ENCODE results near the gene ZBTB20.

DNA sequence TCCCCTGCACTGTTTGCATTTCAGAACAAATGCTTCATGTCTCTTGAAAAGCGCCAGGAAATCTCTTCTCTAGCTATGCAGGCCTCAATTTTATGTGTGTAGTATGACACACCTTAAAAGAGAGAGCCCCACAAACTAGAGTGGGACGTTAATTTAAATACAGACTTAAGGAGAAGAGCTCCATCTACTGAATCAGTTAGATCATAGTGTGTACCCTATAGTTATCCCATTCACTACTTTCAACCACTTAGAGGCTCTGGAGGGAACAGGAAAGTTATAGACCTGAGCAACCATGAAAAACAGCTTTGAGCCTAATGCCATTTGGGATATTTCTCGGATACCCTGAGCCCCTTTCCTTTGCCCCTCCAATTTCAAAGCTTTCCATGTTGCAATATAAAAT lies 699.5 kb downstream of the ZBTB20 start:
- TF ChIP-seq, protein P1, sequence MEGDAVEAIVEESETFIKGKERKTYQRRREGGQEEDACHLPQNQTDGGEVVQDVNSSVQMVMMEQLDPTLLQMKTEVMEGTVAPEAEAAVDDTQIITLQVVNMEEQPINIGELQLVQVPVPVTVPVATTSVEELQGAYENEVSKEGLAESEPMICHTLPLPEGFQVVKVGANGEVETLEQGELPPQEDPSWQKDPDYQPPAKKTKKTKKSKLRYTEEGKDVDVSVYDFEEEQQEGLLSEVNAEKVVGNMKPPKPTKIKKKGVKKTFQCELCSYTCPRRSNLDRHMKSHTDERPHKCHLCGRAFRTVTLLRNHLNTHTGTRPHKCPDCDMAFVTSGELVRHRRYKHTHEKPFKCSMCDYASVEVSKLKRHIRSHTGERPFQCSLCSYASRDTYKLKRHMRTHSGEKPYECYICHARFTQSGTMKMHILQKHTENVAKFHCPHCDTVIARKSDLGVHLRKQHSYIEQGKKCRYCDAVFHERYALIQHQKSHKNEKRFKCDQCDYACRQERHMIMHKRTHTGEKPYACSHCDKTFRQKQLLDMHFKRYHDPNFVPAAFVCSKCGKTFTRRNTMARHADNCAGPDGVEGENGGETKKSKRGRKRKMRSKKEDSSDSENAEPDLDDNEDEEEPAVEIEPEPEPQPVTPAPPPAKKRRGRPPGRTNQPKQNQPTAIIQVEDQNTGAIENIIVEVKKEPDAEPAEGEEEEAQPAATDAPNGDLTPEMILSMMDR (IDR thresholded peaks at IDR 0.05): no peak
- no peak for TF ChIP-seq POLR2A (IDR thresholded peaks at IDR 0.05)
